Measurements from ENCODE around the gene LDHB. TPM values are rescaled to one million over a fixed set of nuclear protein-coding genes. Genes with fewer than 3 reads are reported as not detected.

LDHB gene
- total RNA-seq, 1 experiment from 2014 or later = 548 TPM

DNA sequence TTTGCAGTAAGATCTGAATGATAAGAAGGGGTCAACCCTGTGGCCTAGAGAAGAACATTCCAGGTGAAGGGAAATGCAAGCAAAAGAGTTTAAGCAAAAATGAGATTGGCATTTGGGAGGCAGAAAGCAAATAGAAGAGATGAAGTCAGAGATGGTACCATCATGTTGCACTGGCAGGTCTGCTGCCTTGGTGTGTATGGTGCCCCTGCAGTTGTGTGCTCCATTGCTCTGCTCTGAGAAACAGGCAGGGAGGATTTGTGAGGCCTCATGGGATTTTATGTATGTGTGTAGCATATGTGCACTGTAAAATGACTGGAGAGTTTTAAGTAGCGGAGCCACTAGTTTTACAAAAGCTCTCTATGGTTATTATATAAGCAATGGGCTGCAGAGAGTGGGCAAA lies 6.6 kb downstream of the LDHB start:
- peaks cover 50% of the 10 kb centered on the region for H3K79me2 ChIP-seq (ENCODE audit: low read length)
- no peaks in the 10 kb centered on the region for H3K27me3 ChIP-seq (ENCODE audit: low read length)
- CTCF ChIA-PET = no interaction called here
- peaks cover 58% of the 10 kb centered on the region for H3K36me3 ChIP-seq (ENCODE audit: low read depth, low read length)
- no peak overlapping the region for H2AFZ ChIP-seq (ENCODE audit: low read length)
- no peak for DNase-seq
- H3K4me3 ChIP-seq (ENCODE audit: low read length) = no peak overlapping the region
- H3K9me2 ChIP-seq (replicated peaks; ENCODE audit: low read length) = no peaks in the 10 kb centered on the region
- H3K27ac ChIP-seq (ENCODE audit: low read length) = no peak overlapping the region
- H3K4me2 ChIP-seq (ENCODE audit: low read length) = no peak overlapping the region
- H3K9me3 ChIP-seq (ENCODE audit: low read length) = no peaks in the 10 kb centered on the region
- H4K20me1 ChIP-seq (ENCODE audit: low read length) = peaks cover 23% of the 10 kb centered on the region
- no peak for TF ChIP-seq EZH2 (IDR thresholded peaks at IDR 0.05; ENCODE audit: low read length, unreplicated experiment)
- no peak for TF ChIP-seq EZH2phosphoT487 (IDR thresholded peaks at IDR 0.05; ENCODE audit: borderline replicate concordance, low read length)
- TF ChIP-seq, protein P1, sequence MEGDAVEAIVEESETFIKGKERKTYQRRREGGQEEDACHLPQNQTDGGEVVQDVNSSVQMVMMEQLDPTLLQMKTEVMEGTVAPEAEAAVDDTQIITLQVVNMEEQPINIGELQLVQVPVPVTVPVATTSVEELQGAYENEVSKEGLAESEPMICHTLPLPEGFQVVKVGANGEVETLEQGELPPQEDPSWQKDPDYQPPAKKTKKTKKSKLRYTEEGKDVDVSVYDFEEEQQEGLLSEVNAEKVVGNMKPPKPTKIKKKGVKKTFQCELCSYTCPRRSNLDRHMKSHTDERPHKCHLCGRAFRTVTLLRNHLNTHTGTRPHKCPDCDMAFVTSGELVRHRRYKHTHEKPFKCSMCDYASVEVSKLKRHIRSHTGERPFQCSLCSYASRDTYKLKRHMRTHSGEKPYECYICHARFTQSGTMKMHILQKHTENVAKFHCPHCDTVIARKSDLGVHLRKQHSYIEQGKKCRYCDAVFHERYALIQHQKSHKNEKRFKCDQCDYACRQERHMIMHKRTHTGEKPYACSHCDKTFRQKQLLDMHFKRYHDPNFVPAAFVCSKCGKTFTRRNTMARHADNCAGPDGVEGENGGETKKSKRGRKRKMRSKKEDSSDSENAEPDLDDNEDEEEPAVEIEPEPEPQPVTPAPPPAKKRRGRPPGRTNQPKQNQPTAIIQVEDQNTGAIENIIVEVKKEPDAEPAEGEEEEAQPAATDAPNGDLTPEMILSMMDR (conservative IDR thresholded peaks at IDR 0.05; ENCODE audit: low read depth, low read length) = no peak
- H3K4me1 ChIP-seq (ENCODE audit: insufficient read depth, low read length) = 0 out of 2 replicates have a peak, but pooled peaks cover 5% of the 10 kb centered on the region
- no TSS peak for BruUV-seq (replicated peaks)
- intact Hi-C loops (cut with micrococcal nuclease) = loop anchor here (10.0 kb wide), 1 partner anchor 126 kb away; the partner anchor contains the start of gene SPX
- POLR2A ChIA-PET (ENCODE audit: unreplicated experiment) = no interaction called here
- no peak for ATAC-seq
- H3F3A ChIP-seq (ENCODE audit: low read length, unreplicated experiment) = no peaks in the 10 kb centered on the region
- H3K9ac ChIP-seq (ENCODE audit: low read length) = no peak overlapping the region

DNA sequence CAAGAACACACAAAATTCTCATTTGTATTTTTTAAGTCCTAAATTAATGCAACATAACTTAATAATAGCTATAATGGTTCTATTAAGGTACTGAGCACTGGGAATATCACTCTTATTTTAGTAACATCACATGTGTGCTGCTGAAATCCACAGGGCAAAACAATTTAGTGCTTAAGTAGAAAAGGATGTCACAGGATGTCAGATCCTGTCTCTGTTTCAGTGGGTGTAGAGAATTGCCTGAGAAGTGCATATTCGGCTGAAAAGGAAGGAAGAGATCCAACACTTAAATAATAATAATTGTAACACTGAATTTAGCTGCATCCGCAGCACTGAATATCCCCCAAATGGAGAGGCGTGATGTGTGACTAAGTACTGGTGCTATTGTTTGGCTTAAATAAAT lies 8.6 kb downstream of the LDHB start:
- H3K9me3 ChIP-seq (ENCODE audit: low read length) = no peaks in the 10 kb centered on the region
- peaks cover 4% of the 10 kb centered on the region; the same call in 1 of the 2 replicates for H4K20me1 ChIP-seq (ENCODE audit: low read length)
- no peak overlapping the region for H3K4me2 ChIP-seq (ENCODE audit: low read length)
- no peaks in the 10 kb centered on the region for H3K27me3 ChIP-seq (ENCODE audit: low read length)
- no peaks in the 10 kb centered on the region for H3F3A ChIP-seq (ENCODE audit: low read length, unreplicated experiment)
- no peak overlapping the region for H3K27ac ChIP-seq (ENCODE audit: low read length)
- intact Hi-C loops (cut with micrococcal nuclease) = no loop called here
- no TSS peak for BruUV-seq (replicated peaks)
- ATAC-seq (no peak), DNase-seq (no peak)
- H3K9ac ChIP-seq (ENCODE audit: low read length) = no peak overlapping the region
- peaks cover 31% of the 10 kb centered on the region for H3K79me2 ChIP-seq (ENCODE audit: low read length)
- no peak overlapping the region for H2AFZ ChIP-seq (ENCODE audit: low read length)
- no peak for TF ChIP-seq EZH2phosphoT487 (IDR thresholded peaks at IDR 0.05; ENCODE audit: borderline replicate concordance, low read length)
- TF ChIP-seq, protein P1 (conservative IDR thresholded peaks at IDR 0.05; ENCODE audit: low read depth, low read length) = no peak
- no peak for TF ChIP-seq EZH2 (IDR thresholded peaks at IDR 0.05; ENCODE audit: low read length, unreplicated experiment)
- POLR2A ChIA-PET (ENCODE audit: unreplicated experiment) = no interaction called here
- no peaks in the 10 kb centered on the region for H3K9me2 ChIP-seq (replicated peaks; ENCODE audit: low read length)
- CTCF ChIA-PET = no interaction called here
- H3K4me3 ChIP-seq (ENCODE audit: low read length) = no peak overlapping the region
- peaks cover 54% of the 10 kb centered on the region for H3K36me3 ChIP-seq (ENCODE audit: low read depth, low read length)
- no peaks in the 10 kb centered on the region for H3K4me1 ChIP-seq (ENCODE audit: insufficient read depth, low read length)

DNA sequence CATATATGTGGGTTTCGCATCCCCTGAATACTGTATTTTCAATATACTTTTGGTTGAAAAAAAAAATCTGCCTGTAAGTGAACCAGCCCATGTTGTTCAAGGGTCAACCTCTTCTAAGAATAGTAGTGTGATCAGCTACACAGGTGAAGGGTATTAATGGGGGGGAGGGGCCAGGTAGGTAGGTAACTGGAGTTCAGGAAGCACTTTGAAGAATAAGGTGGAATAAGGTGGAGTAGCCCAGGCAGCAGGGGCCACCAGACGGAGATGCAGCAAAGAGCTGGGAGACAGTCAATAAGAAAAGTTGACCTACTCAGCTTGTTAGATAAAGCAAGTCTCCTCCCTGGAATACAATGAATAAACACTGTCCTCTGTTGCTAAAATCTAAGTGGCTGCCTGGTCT lies 9.3 kb downstream of the LDHB start:
- POLR2A ChIA-PET (ENCODE audit: unreplicated experiment) = no interaction called here
- no peak overlapping the region for H2AFZ ChIP-seq (ENCODE audit: low read length)
- no peak overlapping the region for H3K27ac ChIP-seq (ENCODE audit: low read length)
- BruUV-seq (replicated peaks) = no TSS peak
- DNase-seq (no peak), ATAC-seq (no peak)
- no peaks in the 10 kb centered on the region for H3K4me1 ChIP-seq (ENCODE audit: insufficient read depth, low read length)
- no peak overlapping the region for H3K4me2 ChIP-seq (ENCODE audit: low read length)
- H3K4me3 ChIP-seq (ENCODE audit: low read length) = no peak overlapping the region
- intact Hi-C loops (cut with micrococcal nuclease) = no loop called here
- no peaks in the 10 kb centered on the region for H3K9me3 ChIP-seq (ENCODE audit: low read length)
- no peak overlapping the region for H3K9ac ChIP-seq (ENCODE audit: low read length)
- peaks cover 26% of the 10 kb centered on the region for H3K79me2 ChIP-seq (ENCODE audit: low read length)
- H3K36me3 ChIP-seq (ENCODE audit: low read depth, low read length) = peaks cover 56% of the 10 kb centered on the region
- no peak for TF ChIP-seq EZH2phosphoT487 (IDR thresholded peaks at IDR 0.05; ENCODE audit: borderline replicate concordance, low read length)
- TF ChIP-seq, protein P1 (conservative IDR thresholded peaks at IDR 0.05; ENCODE audit: low read depth, low read length) = no peak
- TF ChIP-seq EZH2 (IDR thresholded peaks at IDR 0.05; ENCODE audit: low read length, unreplicated experiment) = no peak
- H4K20me1 ChIP-seq (ENCODE audit: low read length) = 0 out of 2 replicates have a peak, but pooled peaks cover 2% of the 10 kb centered on the region
- no peaks in the 10 kb centered on the region for H3F3A ChIP-seq (ENCODE audit: low read length, unreplicated experiment)
- no peaks in the 10 kb centered on the region for H3K9me2 ChIP-seq (replicated peaks; ENCODE audit: low read length)
- CTCF ChIA-PET = no interaction called here
- no peaks in the 10 kb centered on the region for H3K27me3 ChIP-seq (ENCODE audit: low read length)
